Neural cell (in vitro differentiated cells): ENCODE data around the gene BDKRB1.

ENCODE experiments used
- EP300 ChIP-seq: fragments of 450-650 bp; conservative IDR thresholded peaks from 2 replicates; pipeline ENCODE4 v1.6.1; 2014; ENCODE audit warnings: antibody characterized with exemption, mild to moderate bottlenecking, moderate library complexity; ENCODE audit not compliant: poor library complexity, severe bottlenecking
- RAD21 ChIP-seq: fragments of 450-650 bp; conservative IDR thresholded peaks from 2 replicates; pipeline ENCODE4 v1.6.1; 2014; ENCODE audit warnings: antibody characterized with exemption, mild to moderate bottlenecking, moderate library complexity
- TAF1 ChIP-seq: IDR thresholded peaks from 2 replicates; pipeline ENCODE4 v1.6.1; 2012; ENCODE audit warnings: low read depth
- TF ChIP-seq, protein P1 (sequence below): fragments of 450-650 bp; IDR thresholded peaks from 2 replicates; pipeline ENCODE4 v1.5.1; 2014; ENCODE audit warnings: antibody characterized with exemption, mild to moderate bottlenecking, moderate library complexity; ENCODE audit not compliant: poor library complexity, severe bottlenecking
- TF ChIP-seq, protein P2 (sequence below): IDR thresholded peaks from 2 replicates; pipeline ENCODE4 v1.6.1; 2012; ENCODE audit warnings: borderline replicate concordance

DNA sequence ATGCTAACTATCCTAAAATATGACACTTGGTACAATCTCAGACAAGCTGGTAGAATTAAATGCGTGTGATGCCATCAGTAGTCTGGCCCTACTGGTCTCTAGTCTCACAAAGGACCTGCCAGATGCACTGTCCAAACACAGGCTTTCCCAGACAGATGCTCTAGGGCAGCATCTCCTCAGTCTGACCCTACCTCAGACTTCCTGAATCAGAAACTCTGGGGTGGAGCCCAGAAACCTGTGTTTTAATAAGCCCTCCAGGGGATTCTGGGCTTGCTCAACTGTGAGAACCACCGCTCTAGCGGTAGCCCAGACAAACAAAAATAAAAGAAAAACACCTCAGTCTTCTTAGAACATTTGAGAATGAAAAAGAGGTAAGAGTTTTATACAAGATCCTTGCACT is 48.0 kb downstream of the BDKRB1 start:
- TF ChIP-seq, protein P1, sequence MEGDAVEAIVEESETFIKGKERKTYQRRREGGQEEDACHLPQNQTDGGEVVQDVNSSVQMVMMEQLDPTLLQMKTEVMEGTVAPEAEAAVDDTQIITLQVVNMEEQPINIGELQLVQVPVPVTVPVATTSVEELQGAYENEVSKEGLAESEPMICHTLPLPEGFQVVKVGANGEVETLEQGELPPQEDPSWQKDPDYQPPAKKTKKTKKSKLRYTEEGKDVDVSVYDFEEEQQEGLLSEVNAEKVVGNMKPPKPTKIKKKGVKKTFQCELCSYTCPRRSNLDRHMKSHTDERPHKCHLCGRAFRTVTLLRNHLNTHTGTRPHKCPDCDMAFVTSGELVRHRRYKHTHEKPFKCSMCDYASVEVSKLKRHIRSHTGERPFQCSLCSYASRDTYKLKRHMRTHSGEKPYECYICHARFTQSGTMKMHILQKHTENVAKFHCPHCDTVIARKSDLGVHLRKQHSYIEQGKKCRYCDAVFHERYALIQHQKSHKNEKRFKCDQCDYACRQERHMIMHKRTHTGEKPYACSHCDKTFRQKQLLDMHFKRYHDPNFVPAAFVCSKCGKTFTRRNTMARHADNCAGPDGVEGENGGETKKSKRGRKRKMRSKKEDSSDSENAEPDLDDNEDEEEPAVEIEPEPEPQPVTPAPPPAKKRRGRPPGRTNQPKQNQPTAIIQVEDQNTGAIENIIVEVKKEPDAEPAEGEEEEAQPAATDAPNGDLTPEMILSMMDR = no peak
- TF ChIP-seq EP300 = no peak
- no peak for TF ChIP-seq TAF1
- TF ChIP-seq, protein P2, sequence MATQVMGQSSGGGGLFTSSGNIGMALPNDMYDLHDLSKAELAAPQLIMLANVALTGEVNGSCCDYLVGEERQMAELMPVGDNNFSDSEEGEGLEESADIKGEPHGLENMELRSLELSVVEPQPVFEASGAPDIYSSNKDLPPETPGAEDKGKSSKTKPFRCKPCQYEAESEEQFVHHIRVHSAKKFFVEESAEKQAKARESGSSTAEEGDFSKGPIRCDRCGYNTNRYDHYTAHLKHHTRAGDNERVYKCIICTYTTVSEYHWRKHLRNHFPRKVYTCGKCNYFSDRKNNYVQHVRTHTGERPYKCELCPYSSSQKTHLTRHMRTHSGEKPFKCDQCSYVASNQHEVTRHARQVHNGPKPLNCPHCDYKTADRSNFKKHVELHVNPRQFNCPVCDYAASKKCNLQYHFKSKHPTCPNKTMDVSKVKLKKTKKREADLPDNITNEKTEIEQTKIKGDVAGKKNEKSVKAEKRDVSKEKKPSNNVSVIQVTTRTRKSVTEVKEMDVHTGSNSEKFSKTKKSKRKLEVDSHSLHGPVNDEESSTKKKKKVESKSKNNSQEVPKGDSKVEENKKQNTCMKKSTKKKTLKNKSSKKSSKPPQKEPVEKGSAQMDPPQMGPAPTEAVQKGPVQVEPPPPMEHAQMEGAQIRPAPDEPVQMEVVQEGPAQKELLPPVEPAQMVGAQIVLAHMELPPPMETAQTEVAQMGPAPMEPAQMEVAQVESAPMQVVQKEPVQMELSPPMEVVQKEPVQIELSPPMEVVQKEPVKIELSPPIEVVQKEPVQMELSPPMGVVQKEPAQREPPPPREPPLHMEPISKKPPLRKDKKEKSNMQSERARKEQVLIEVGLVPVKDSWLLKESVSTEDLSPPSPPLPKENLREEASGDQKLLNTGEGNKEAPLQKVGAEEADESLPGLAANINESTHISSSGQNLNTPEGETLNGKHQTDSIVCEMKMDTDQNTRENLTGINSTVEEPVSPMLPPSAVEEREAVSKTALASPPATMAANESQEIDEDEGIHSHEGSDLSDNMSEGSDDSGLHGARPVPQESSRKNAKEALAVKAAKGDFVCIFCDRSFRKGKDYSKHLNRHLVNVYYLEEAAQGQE = no peak
- no peak for TF ChIP-seq RAD21
